H9 (cell line): ENCODE results near the gene POLA1. TPM values are rescaled to one million over a fixed set of nuclear protein-coding genes. Genes with fewer than 3 reads are reported as not detected.

ENCODE experiments used
- DNase-seq: peaks from one replicate; pipeline ENCODE4 v3.0.0-alpha.2; 2017
- H2AFZ ChIP-seq: one replicate; pipeline ENCODE4 v1.6.1; 2013; ENCODE audit warnings: mild to moderate bottlenecking, low read length, control low read depth, moderate library complexity
- H2AK5ac ChIP-seq: 2 replicates; pipeline ENCODE4 v1.6.1; 2013; ENCODE audit warnings: low read length, control low read depth, mixed read lengths; ENCODE audit not compliant: insufficient read length
- H2BK120ac ChIP-seq: one replicate; pipeline ENCODE4 v1.6.1; 2013; ENCODE audit warnings: low read depth, mild to moderate bottlenecking, low read length, control low read depth, inconsistent platforms; ENCODE audit not compliant: poor library complexity, severe bottlenecking
- H2BK12ac ChIP-seq: 2 replicates; pipeline ENCODE4 v1.6.1; 2013; ENCODE audit warnings: low read length, control low read depth, mixed read lengths, low read depth; ENCODE audit not compliant: insufficient read length
- H2BK15ac ChIP-seq: 2 replicates; pipeline ENCODE4 v1.6.1; 2013; ENCODE audit warnings: low read depth, low read length, control low read depth
- H2BK20ac ChIP-seq: one replicate; pipeline ENCODE4 v1.6.1; 2013; ENCODE audit warnings: low read depth, mild to moderate bottlenecking, low read length, control low read depth, inconsistent platforms; ENCODE audit not compliant: poor library complexity, severe bottlenecking
- H2BK5ac ChIP-seq: 2 replicates; pipeline ENCODE4 v1.6.1; 2013; ENCODE audit warnings: low read length, control low read depth, mixed read lengths; ENCODE audit not compliant: insufficient read length
- H3K14ac ChIP-seq: 2 replicates; pipeline ENCODE4 v1.6.1; 2013; ENCODE audit warnings: low read length, control low read depth; ENCODE audit not compliant: insufficient read depth
- H3K18ac ChIP-seq: 2 replicates; pipeline ENCODE4 v1.6.1; 2013; ENCODE audit warnings: low read depth, mild to moderate bottlenecking, mixed read lengths, low read length, control low read depth; ENCODE audit not compliant: insufficient read length
- H3K23ac ChIP-seq: 2 replicates; pipeline ENCODE4 v1.6.1; 2013; ENCODE audit warnings: low read length, control low read depth, mixed read lengths, low read depth; ENCODE audit not compliant: insufficient read length
- H3K23me2 ChIP-seq: 2 replicates; pipeline ENCODE4 v1.6.1; 2013; ENCODE audit warnings: low read depth, mild to moderate bottlenecking, mixed read lengths, low read length, control low read depth; ENCODE audit not compliant: insufficient read length, poor library complexity, severe bottlenecking
- H3K27ac ChIP-seq: 2 replicates; pipeline ENCODE4 v1.5.1; 2013; ENCODE audit warnings: low read length, control low read depth, mixed read lengths, low read depth; ENCODE audit not compliant: insufficient read length
- H3K27me3 ChIP-seq: 2 replicates; pipeline ENCODE4 v1.6.1; 2013; ENCODE audit warnings: low read length, control low read depth, inconsistent platforms; ENCODE audit not compliant: insufficient read depth
- H3K4ac ChIP-seq: 2 replicates; pipeline ENCODE4 v1.6.1; 2013; ENCODE audit warnings: low read depth, mild to moderate bottlenecking, control low read depth, inconsistent platforms, low read length, moderate library complexity
- H3K4me1 ChIP-seq: 2 replicates; pipeline ENCODE4 v1.6.1; 2013; ENCODE audit warnings: low read length, control low read depth, inconsistent platforms; ENCODE audit not compliant: insufficient read depth
- H3K4me2 ChIP-seq: 2 replicates; pipeline ENCODE4 v1.6.1; 2013; ENCODE audit warnings: low read length, control low read depth, mixed read lengths; ENCODE audit not compliant: insufficient read length, insufficient read depth
- H3K56ac ChIP-seq: 2 replicates; pipeline ENCODE4 v1.6.1; 2013; ENCODE audit warnings: low read depth, mild to moderate bottlenecking, mixed read lengths, low read length, control low read depth; ENCODE audit not compliant: insufficient read length
- H3K79me1 ChIP-seq: 2 replicates; pipeline ENCODE4 v1.6.1; 2013; ENCODE audit warnings: low read depth, mild to moderate bottlenecking, moderate library complexity, low read length, control low read depth, inconsistent platforms; ENCODE audit not compliant: insufficient read depth, poor library complexity, severe bottlenecking
- H3K79me2 ChIP-seq: 2 replicates; pipeline ENCODE4 v1.6.1; 2013; ENCODE audit warnings: low read length, control low read depth, inconsistent platforms; ENCODE audit not compliant: insufficient read depth
- H3K9ac ChIP-seq: 2 replicates; pipeline ENCODE4 v1.6.1; 2013; ENCODE audit warnings: low read length, control low read depth, mixed read lengths; ENCODE audit not compliant: insufficient read length; ENCODE audit errors: extremely low read depth
- H3K9me3 ChIP-seq: one replicate; pipeline ENCODE4 v1.6.1; 2013; ENCODE audit warnings: low read depth, low read length, inconsistent platforms; ENCODE audit not compliant: control insufficient read depth
- H3T11ph ChIP-seq: one replicate; pipeline ENCODE4 v1.6.1; 2013; ENCODE audit warnings: mild to moderate bottlenecking, low read length, control low read depth, inconsistent platforms
- H4K20me1 ChIP-seq: one replicate; pipeline ENCODE4 v1.6.1; 2013; ENCODE audit not compliant: control insufficient read depth, insufficient read length, insufficient read depth
- H4K5ac ChIP-seq: 2 replicates; pipeline ENCODE4 v1.6.1; 2013; ENCODE audit warnings: low read depth, mild to moderate bottlenecking, mixed read lengths, low read length, control low read depth; ENCODE audit not compliant: insufficient read length
- H4K8ac ChIP-seq: replicated peaks from 2 replicates; pipeline ENCODE4 v1.6.1; 2013; ENCODE audit warnings: low read length, control low read depth, mixed read lengths, low read depth; ENCODE audit not compliant: insufficient read length
- H4K91ac ChIP-seq: 2 replicates; pipeline ENCODE4 v1.6.1; 2013; ENCODE audit warnings: low read depth, mild to moderate bottlenecking, moderate library complexity, mixed read lengths, low read length, control low read depth; ENCODE audit not compliant: insufficient read length
- H3K27ac Mint-ChIP-seq, 3 experiments: 2 replicates in 2 of 3; 3 replicates in 1 of 3; pipeline ENCODE4 v1.8.0; 2020 to 2021; ENCODE audit warnings: mixed read lengths in 3 of 3, mild to moderate bottlenecking in 1 of 3, moderate library complexity in 1 of 3
- H3K27me3 Mint-ChIP-seq: 2 replicates; pipeline ENCODE4 v1.8.0; 2021; ENCODE audit warnings: low read depth, mild to moderate bottlenecking, moderate library complexity, mixed read lengths
- H3K36me3 Mint-ChIP-seq, 3 experiments: 2 replicates in 2 of 3; 3 replicates in 1 of 3; pipeline ENCODE4 v1.8.0; 2020 to 2021; ENCODE audit warnings: low read depth in 3 of 3, mixed read lengths in 3 of 3; ENCODE audit not compliant: insufficient read depth in 1 of 3
- H3K4me1 Mint-ChIP-seq, 2 experiments: 2 replicates each; pipeline ENCODE4 v1.8.0; 2020; ENCODE audit warnings: mixed read lengths in 2 of 2
- H3K4me3 Mint-ChIP-seq, 2 experiments: 2 replicates in 1 of 2; 3 replicates in 1 of 2; pipeline ENCODE4 v1.8.0; 2020 to 2021; ENCODE audit warnings: mild to moderate bottlenecking in 2 of 2, mixed read lengths in 2 of 2, moderate library complexity in 1 of 2
- H3K9me3 Mint-ChIP-seq, 2 experiments: 2 replicates in 1 of 2; 3 replicates in 1 of 2; pipeline ENCODE4 v1.8.0; 2020; ENCODE audit warnings: mild to moderate bottlenecking in 2 of 2, mixed read lengths in 2 of 2, moderate library complexity in 1 of 2
- WGBS: extraction: QIAGEN DNeasy Blood & Tissue Kit; methylation state at CpG from one replicate; pipeline ENCODE4 v1.1.7; 2013; ENCODE audit warnings: missing lambda C conversion rate, low lambda C conversion rate, mixed read lengths; ENCODE audit not compliant: insufficient read length; ENCODE audit errors: extremely low coverage; 5-methylcytosine and 5-hydroxymethylcytosine counted together
- total RNA-seq: library from RNA; stranded (reverse); gene quantifications from 2 replicates; pipeline ENCODE4 v1.2.1, GENCODE V29; 2021
- TF ChIP-seq, protein P1 (sequence below): fragments of 200-600 bp; sonication (generic); conservative IDR thresholded peaks from 3 replicates; pipeline ENCODE4 v1.8.0; 2021; ENCODE audit warnings: antibody characterized with exemption, mild to moderate bottlenecking

The POLA1 gene
- total RNA-seq, 1 experiment from 2014 or later, result 60.2 TPM

DNA sequence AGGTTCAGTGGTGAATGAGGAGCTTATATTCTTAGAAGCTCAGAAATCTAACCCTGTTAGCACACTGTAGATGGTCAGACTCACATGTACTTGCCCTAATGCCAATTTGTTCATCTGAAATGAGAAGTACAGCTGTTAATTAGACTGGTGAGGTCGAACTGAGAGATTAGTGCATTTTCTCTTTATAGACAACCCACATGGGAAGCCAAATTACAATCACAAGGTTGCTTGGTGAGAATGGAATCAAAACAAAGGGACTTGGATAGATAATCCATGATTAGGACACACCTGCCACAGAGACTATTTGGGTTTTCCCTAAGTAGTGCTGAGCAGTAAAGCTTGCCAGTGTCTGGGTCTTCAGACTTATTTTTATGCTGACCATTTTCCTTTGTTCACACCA, 88.3 kb downstream of the POLA1 start:
- H3K27ac Mint-ChIP-seq, result peak overlapping the region in 1 of 3 experiments; percentile 43; a peak in 2 of 7 replicates
- Histone ChIP-seq H3K27ac (no peak overlapping the region), H3K27me3 (no peaks in the 10 kb centered on the region), H3K4me2 (no peak overlapping the region), H2BK12ac (no peak overlapping the region), H2BK20ac (no peak overlapping the region), H3K79me2 (no peaks in the 10 kb centered on the region), H3K56ac (no peak overlapping the region), H2BK5ac (no peak overlapping the region), H3K4me1 (no peaks in the 10 kb centered on the region), H2BK120ac (no peak overlapping the region), H3K79me1 (no peaks in the 10 kb centered on the region), H3K14ac (no peak overlapping the region), H4K91ac (no peak overlapping the region), H2BK15ac (no peak overlapping the region), H3K4ac (no peak overlapping the region), H2AK5ac (no peak overlapping the region), H3K23me2 (no peaks in the 10 kb centered on the region), H3K23ac (no peak overlapping the region), H3K9ac (no peak overlapping the region), H2AFZ (no peak overlapping the region), H4K5ac (no peak overlapping the region), H3K9me3 (no peaks in the 10 kb centered on the region), H3T11ph (no peak overlapping the region), H3K18ac (no peak overlapping the region), H4K20me1 (no peaks in the 10 kb centered on the region), H4K8ac (no peak overlapping the region)
- H3K4me1 Mint-ChIP-seq, result no peaks in the 10 kb centered on the region
- DNase-seq, result no peak
- peaks cover 12 to 30% (median 28%) of the 10 kb centered on the region in 3 experiments; a peak in 6 of 7 replicates for H3K36me3 Mint-ChIP-seq
- no peaks in the 10 kb centered on the region for H3K9me3 Mint-ChIP-seq
- TF ChIP-seq, protein P1, sequence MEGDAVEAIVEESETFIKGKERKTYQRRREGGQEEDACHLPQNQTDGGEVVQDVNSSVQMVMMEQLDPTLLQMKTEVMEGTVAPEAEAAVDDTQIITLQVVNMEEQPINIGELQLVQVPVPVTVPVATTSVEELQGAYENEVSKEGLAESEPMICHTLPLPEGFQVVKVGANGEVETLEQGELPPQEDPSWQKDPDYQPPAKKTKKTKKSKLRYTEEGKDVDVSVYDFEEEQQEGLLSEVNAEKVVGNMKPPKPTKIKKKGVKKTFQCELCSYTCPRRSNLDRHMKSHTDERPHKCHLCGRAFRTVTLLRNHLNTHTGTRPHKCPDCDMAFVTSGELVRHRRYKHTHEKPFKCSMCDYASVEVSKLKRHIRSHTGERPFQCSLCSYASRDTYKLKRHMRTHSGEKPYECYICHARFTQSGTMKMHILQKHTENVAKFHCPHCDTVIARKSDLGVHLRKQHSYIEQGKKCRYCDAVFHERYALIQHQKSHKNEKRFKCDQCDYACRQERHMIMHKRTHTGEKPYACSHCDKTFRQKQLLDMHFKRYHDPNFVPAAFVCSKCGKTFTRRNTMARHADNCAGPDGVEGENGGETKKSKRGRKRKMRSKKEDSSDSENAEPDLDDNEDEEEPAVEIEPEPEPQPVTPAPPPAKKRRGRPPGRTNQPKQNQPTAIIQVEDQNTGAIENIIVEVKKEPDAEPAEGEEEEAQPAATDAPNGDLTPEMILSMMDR, result no peak
- H3K4me3 Mint-ChIP-seq, result no peak overlapping the region
- H3K27me3 Mint-ChIP-seq, result no peaks in the 10 kb centered on the region
- WGBS, result no CpG with 5 or more reads among the region's 1 CpG
